Tibial nerve (tissue), 4 donors: Measurements from ENCODE around the gene PHOX2A. TPM values are rescaled to one million over a fixed set of nuclear protein-coding genes. Genes with fewer than 3 reads are reported as not detected.
"Not testable (repeated sequence)": the region's sequence is repeated elsewhere in the genome, so short reads cannot be mapped to it uniquely, and the experiment has no call there.

Experiments
- DNase-seq, 2 donors: peaks; one replicate each; pipeline ENCODE4 v3.0.0-alpha.2; 2019; ENCODE audit warnings: low spot score in 2 of 2
- H3K27ac ChIP-seq, 4 donors: fragments of 200-600 bp; sonication (generic) in 3 of 4; one replicate each; pipeline ENCODE4 v1.5.1; 2017 to 2019; ENCODE audit warnings: mild to moderate bottlenecking in 1 of 4
- H3K27me3 ChIP-seq, 2 donors: fragments of 200-600 bp; sonication (generic) in 1 of 2; one replicate each; pipeline versions ENCODE4 v1.5.1 to v1.6.0; 2017 to 2019
- H3K36me3 ChIP-seq, 3 donors: fragments of 200-600 bp; sonication (generic); one replicate each; pipeline ENCODE4 v1.5.1; 2018 to 2019
- H3K4me1 ChIP-seq, 4 donors: fragments of 200-600 bp; sonication (generic) in 3 of 4; one replicate each; pipeline ENCODE4 v1.5.1; 2017 to 2019
- H3K4me3 ChIP-seq, 4 donors: fragments of 200-600 bp; sonication (generic) in 3 of 4; one replicate each; pipeline ENCODE4 v1.5.1; 2017 to 2019; ENCODE audit warnings: mild to moderate bottlenecking in 1 of 4, moderate library complexity in 1 of 4
- H3K9me3 ChIP-seq, 4 donors: fragments of 200-600 bp; sonication (generic) in 3 of 4; one replicate each; pipeline ENCODE4 v1.5.1; 2017 to 2019
- CTCF ChIP-seq, 5 experiments: fragments of 200-600 bp in 3 of 5; fragments of 450-650 bp in 2 of 5; sonication (generic) in 3 of 5; IDR thresholded peaks; one replicate each; pipeline ENCODE4 v1.5.1; 2016 to 2019; ENCODE audit warnings: antibody characterized with exemption in 5 of 5, mild to moderate bottlenecking in 3 of 5, moderate library complexity in 2 of 5
- EP300 ChIP-seq, 2 donors: sonication (generic); formaldehyde crosslinking; IDR thresholded peaks; one replicate each; pipeline ENCODE4 v1.6.1; 2017; ENCODE audit warnings: antibody characterized with exemption in 2 of 2, mild to moderate bottlenecking in 1 of 2
- POLR2A ChIP-seq, 2 donors: fragments of 450-650 bp; IDR thresholded peaks; one replicate each; pipeline ENCODE4 v1.6.1; 2017; ENCODE audit warnings: antibody characterized with exemption in 2 of 2, mild to moderate bottlenecking in 2 of 2, moderate library complexity in 2 of 2
- WGBS, 2 donors: methylation state at CpG; one replicate each; pipeline ENCODE4 v1.1.5; 2018; 5-methylcytosine and 5-hydroxymethylcytosine counted together
- total RNA-seq, 4 donors: library from RNA; depleted of rRNA; stranded (reverse); fragments of >200 nt; gene quantifications; one replicate each; pipeline ENCODE4 v1.1.0, GENCODE V29; 2016

PHOX2A gene
- total RNA-seq, 4 donors from 2014 or later, result not detected

- no peaks in the 10 kb centered on the region for H3K36me3 ChIP-seq
- H3K4me3 ChIP-seq, result no peak overlapping the region
- no peaks in the 10 kb centered on the region for H3K9me3 ChIP-seq
- TF ChIP-seq EP300 (IDR thresholded peaks at IDR 0.05) (no peak), POLR2A (IDR thresholded peaks at IDR 0.05) (no peak), CTCF (IDR thresholded peaks at IDR 0.05) (no peak)
- DNase-seq, result no peak
- 63 to 66% methylated on average over 1 of the region's 1 CpG for WGBS, 2 donors
- H3K4me1 ChIP-seq, result no peaks in the 10 kb centered on the region
- no peaks in the 10 kb centered on the region for H3K27me3 ChIP-seq
- H3K27ac ChIP-seq, result no peak overlapping the region
These were observed 28.0 kb upstream of the PHOX2A start for GRCh38 chr11:72271980-72272379.

- Histone ChIP-seq H3K4me3 (no peak overlapping the region), H3K4me1 (no peaks in the 10 kb centered on the region), H3K9me3 (no peaks in the 10 kb centered on the region), H3K27ac (no peak overlapping the region), H3K27me3 (no peaks in the 10 kb centered on the region), H3K36me3 (no peaks in the 10 kb centered on the region)
- WGBS, 2 donors, result 71 to 75% methylated on average over 2 of the region's 2 CpGs
- no peak for DNase-seq
- no peak for TF ChIP-seq EP300 (IDR thresholded peaks at IDR 0.05)
- no peak for TF ChIP-seq POLR2A (IDR thresholded peaks at IDR 0.05)
- TF ChIP-seq CTCF (IDR thresholded peaks at IDR 0.05), result no peak
These were observed 24.1 kb upstream of the PHOX2A start for GRCh38 chr11:72267956-72268617.

GRCh38 chr11:72266960-72267359, 23.0 kb upstream of the PHOX2A start:
- DNase-seq, H3K27me3 ChIP-seq, H3K9me3 ChIP-seq, H3K36me3 ChIP-seq, H3K4me1 ChIP-seq, H3K4me3 ChIP-seq, H3K27ac ChIP-seq: not testable (repeated sequence)
- 78 to 79% methylated on average over 5 of the region's 5 CpGs for WGBS, 2 donors

- Histone ChIP-seq H3K27ac (no peak overlapping the region), H3K36me3 (no peaks in the 10 kb centered on the region), H3K4me1 (no peaks in the 10 kb centered on the region), H3K4me3 (no peak overlapping the region), H3K9me3 (no peaks in the 10 kb centered on the region), H3K27me3 (peaks cover 0 to 10% of the 10 kb centered on the region in 2 donors)
- no peak for DNase-seq
- TF ChIP-seq POLR2A (IDR thresholded peaks at IDR 0.05) (no peak), EP300 (IDR thresholded peaks at IDR 0.05) (no peak), CTCF (IDR thresholded peaks at IDR 0.05) (no peak)
These were observed 22.0 kb upstream of the PHOX2A start for GRCh38 chr11:72265951-72266350.

- Histone ChIP-seq H3K9me3 (no peaks in the 10 kb centered on the region), H3K27ac (no peak overlapping the region), H3K36me3 (no peaks in the 10 kb centered on the region), H3K4me1 (no peaks in the 10 kb centered on the region), H3K4me3 (no peak overlapping the region), H3K27me3 (peaks cover 0 to 10% of the 10 kb centered on the region in 2 donors)
- no peak for TF ChIP-seq POLR2A (IDR thresholded peaks at IDR 0.05)
- no peak for TF ChIP-seq EP300 (IDR thresholded peaks at IDR 0.05)
- no peak for TF ChIP-seq CTCF (IDR thresholded peaks at IDR 0.05)
- DNase-seq, result no peak
- WGBS, 2 donors, result 56 to 66% methylated on average over 4 of the region's 4 CpGs
These were observed 19.4 kb upstream of the PHOX2A start for GRCh38 chr11:72263361-72263760.

GRCh38 chr11:72260574-72260973, 16.6 kb upstream of the PHOX2A start:
- WGBS, 2 donors, result 75 to 82% methylated on average over 5 of the region's 5 CpGs
- peaks cover 0 to 10% of the 10 kb centered on the region in 2 donors for H3K27me3 ChIP-seq
- TF ChIP-seq EP300 (IDR thresholded peaks at IDR 0.05), result no peak
- TF ChIP-seq POLR2A (IDR thresholded peaks at IDR 0.05), result no peak
- TF ChIP-seq CTCF (IDR thresholded peaks at IDR 0.05), result no peak
- H3K9me3 ChIP-seq, result no peaks in the 10 kb centered on the region
- H3K4me3 ChIP-seq, result no peak overlapping the region
- no peaks in the 10 kb centered on the region for H3K4me1 ChIP-seq
- H3K36me3 ChIP-seq, result no peaks in the 10 kb centered on the region
- no peak for DNase-seq
- no peak overlapping the region for H3K27ac ChIP-seq
